AG04449 (cell line): ENCODE data around the gene BACE1-AS.

Experiments
- CTCF ChIA-PET: fragments of 350-600 bp; formaldehyde crosslinking; extraction: SDS; loops from one replicate; lab custom pipeline; 2021; ENCODE audit warnings: antibody characterized with exemption; lab: Yijun Ruan, JAX
- POLR2A ChIA-PET: fragments of 400-600, 350-600 bp; formaldehyde crosslinking; extraction: SDS; loops from one replicate; lab custom pipeline; 2020; ENCODE audit warnings: antibody characterized with exemption, inconsistent platforms; lab: Yijun Ruan, JAX
- DNase-seq: peaks from one replicate; pipeline ENCODE4 v3.0.0-alpha.2; 2010; ENCODE audit warnings: low read depth, low spot score
- H3K4me3 ChIP-seq: 2 replicates; pipeline ENCODE4 v1.5.1; 2011; ENCODE audit warnings: low read depth, mild to moderate bottlenecking, control low read depth, low read length
- TF ChIP-seq, protein P1 (sequence below): IDR thresholded peaks from one replicate; pipeline ENCODE4 v1.5.1; 2011; ENCODE audit warnings: mild to moderate bottlenecking, moderate library complexity, low read length, control low read depth, inconsistent platforms; ENCODE audit not compliant: insufficient read depth; ENCODE audit errors: missing control alignments

BACE1-AS gene

GRCh38 chr11:117334896-117335295, 43.8 kb downstream of the BACE1-AS start:
- ChIA-PET POLR2A (no interaction called here), CTCF (no interaction called here)
- TF ChIP-seq, protein P1, sequence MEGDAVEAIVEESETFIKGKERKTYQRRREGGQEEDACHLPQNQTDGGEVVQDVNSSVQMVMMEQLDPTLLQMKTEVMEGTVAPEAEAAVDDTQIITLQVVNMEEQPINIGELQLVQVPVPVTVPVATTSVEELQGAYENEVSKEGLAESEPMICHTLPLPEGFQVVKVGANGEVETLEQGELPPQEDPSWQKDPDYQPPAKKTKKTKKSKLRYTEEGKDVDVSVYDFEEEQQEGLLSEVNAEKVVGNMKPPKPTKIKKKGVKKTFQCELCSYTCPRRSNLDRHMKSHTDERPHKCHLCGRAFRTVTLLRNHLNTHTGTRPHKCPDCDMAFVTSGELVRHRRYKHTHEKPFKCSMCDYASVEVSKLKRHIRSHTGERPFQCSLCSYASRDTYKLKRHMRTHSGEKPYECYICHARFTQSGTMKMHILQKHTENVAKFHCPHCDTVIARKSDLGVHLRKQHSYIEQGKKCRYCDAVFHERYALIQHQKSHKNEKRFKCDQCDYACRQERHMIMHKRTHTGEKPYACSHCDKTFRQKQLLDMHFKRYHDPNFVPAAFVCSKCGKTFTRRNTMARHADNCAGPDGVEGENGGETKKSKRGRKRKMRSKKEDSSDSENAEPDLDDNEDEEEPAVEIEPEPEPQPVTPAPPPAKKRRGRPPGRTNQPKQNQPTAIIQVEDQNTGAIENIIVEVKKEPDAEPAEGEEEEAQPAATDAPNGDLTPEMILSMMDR = no peak
- no peak for DNase-seq
- no peak overlapping the region for H3K4me3 ChIP-seq

DNA sequence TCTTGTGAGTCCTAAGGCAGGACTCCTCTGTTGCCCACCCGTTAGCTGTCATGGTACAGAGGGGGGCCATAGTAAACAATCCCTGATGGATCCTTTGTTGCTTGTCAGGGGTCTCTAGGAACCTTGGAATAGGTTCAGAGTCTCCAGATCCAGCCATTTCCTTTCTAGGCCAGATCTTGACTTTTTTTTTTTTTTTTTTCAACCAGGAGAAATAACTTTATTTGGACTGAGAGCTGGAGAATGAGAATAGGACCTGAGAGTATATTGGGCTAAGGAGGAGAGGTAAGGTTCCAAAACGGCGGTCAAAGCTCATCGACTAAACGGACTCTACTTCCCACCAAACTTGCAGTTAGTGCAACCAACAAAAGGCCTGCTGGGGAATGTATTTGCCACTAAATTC, 44.3 kb downstream of the BACE1-AS start:
- CTCF ChIA-PET = interaction anchor here (1.1 kb wide), 1 partner anchor 91 kb away, joined by 3 read pairs; no protein-coding TSS in a partner anchor
- no peak overlapping the region for H3K4me3 ChIP-seq
- TF ChIP-seq, protein P1 = no peak
- POLR2A ChIA-PET = no interaction called here
- DNase-seq = no peak

GRCh38 chr11:117337076-117337475, 45.9 kb downstream of the BACE1-AS start:
- no peak overlapping the region for H3K4me3 ChIP-seq
- DNase-seq = no peak
- ChIA-PET POLR2A (interaction anchor here (1.3 kb wide), 1 partner anchor 9 kb away, joined by 3 read pairs; no protein-coding TSS in a partner anchor), CTCF (no interaction called here)
- TF ChIP-seq, protein P1 = no peak
